PC-9 (cell line): Measurements from ENCODE around the gene NCOR2.

Experiments
- CTCF ChIP-seq: fragments of 200-600 bp; sonication (generic); conservative IDR thresholded peaks from 2 replicates; pipeline ENCODE4 v1.6.1; 2017; ENCODE audit warnings: mixed run types, antibody characterized with exemption, mild to moderate bottlenecking, moderate library complexity
- EZH2 ChIP-seq: fragments of 200-600 bp; sonication (generic); IDR thresholded peaks from 2 replicates; pipeline ENCODE4 v1.8.0; 2017; ENCODE audit warnings: antibody characterized with exemption, low read depth

GRCh38 chr12:124532967-124533366 lies 34.4 kb downstream of the NCOR2 start:
- TF ChIP-seq CTCF, result no peak
- no peak for TF ChIP-seq EZH2
